K562 (cell line): Measurements from ENCODE around the gene IZUMO4. TPM values are rescaled to one million over a fixed set of nuclear protein-coding genes. Genes with fewer than 3 reads are reported as not detected.

ENCODE experiments used
- ATAC-seq: fragments of 200-7000 bp; cut with Tn5 transposase; 3 replicates; pipeline ENCODE4 v1.9.1; 2020; ENCODE audit warnings: moderate library complexity
- BruUV-seq: library from RNA; stranded (reverse); fragments of 400-500 nt; replicated peaks from 2 replicates; lab custom pipeline; 2021; lab: Mats Ljungman, UMichigan
- CTCF ChIA-PET: fragments of 300-600 bp; formaldehyde crosslinking; extraction: SDS; loops from one replicate; lab custom pipeline; 2021; ENCODE audit warnings: low intra/inter-chr PET ratio; lab: Yijun Ruan, JAX
- POLR2A ChIA-PET: fragments of 300-600, 350-650 bp; sonication (Branson Sonifier 250); formaldehyde crosslinking; extraction: SDS; loops from one replicate; lab custom pipeline; 2021; ENCODE audit warnings: antibody characterized with exemption, inconsistent platforms; lab: Yijun Ruan, JAX
- DNase-seq, 4 experiments: peaks; one replicate each; pipeline versions ENCODE4 v3.0.0 to v3.0.0-alpha.2; 2011 to 2018; ENCODE audit warnings: low spot score in 3 of 4, mixed read lengths in 3 of 4; ENCODE audit errors: extremely low read depth in 1 of 4
- FAIRE-seq: peaks from 2 replicates; lab custom pipeline; 2011; peaks lifted over from hg19 to GRCh38; lab: Jason Lieb, UNC
- H2AFZ ChIP-seq: 2 replicates; pipeline ENCODE4 v1.6.0; 2011; ENCODE audit warnings: low read depth, low read length, control low read depth, inconsistent platforms
- H3K27ac ChIP-seq: fragments of 200-600 bp; 3 replicates; pipeline ENCODE4 v1.8.0; 2011; ENCODE audit warnings: low read depth, mild to moderate bottlenecking, control low read depth, inconsistent platforms, low read length, moderate library complexity, mixed read lengths; ENCODE audit errors: extremely low read depth
- H3K27me3 ChIP-seq, 2 experiments: fragments of 300-600 bp in 1 of 2; 2 replicates in 1 of 2; 3 replicates in 1 of 2; pipeline versions ENCODE4 v1.6.0 to v1.8.0; 2011; ENCODE audit warnings: inconsistent platforms in 2 of 2, low read length in 2 of 2, mild to moderate bottlenecking in 1 of 2, mixed read lengths in 1 of 2, moderate library complexity in 1 of 2; ENCODE audit not compliant: control insufficient read depth in 2 of 2, insufficient read depth in 2 of 2
- H3K36me3 ChIP-seq: fragments of 300-600 bp; 3 replicates; pipeline ENCODE4 v1.8.0; 2011; ENCODE audit warnings: mild to moderate bottlenecking, low read length, inconsistent platforms; ENCODE audit not compliant: control insufficient read depth, insufficient read depth
- H3K4me1 ChIP-seq, 2 experiments: fragments of 200-600 bp in 1 of 2; replicated peaks in 1 of 2; 2 replicates in 1 of 2; 3 replicates in 1 of 2; pipeline versions ENCODE4 v1.5.1 to v1.8.0; 2011; ENCODE audit warnings: inconsistent platforms in 2 of 2, low read length in 2 of 2, mild to moderate bottlenecking in 1 of 2, mixed read lengths in 1 of 2, moderate library complexity in 1 of 2; ENCODE audit not compliant: control insufficient read depth in 2 of 2, insufficient read depth in 2 of 2
- H3K4me2 ChIP-seq: 2 replicates; pipeline ENCODE4 v1.6.1; 2011; ENCODE audit warnings: low read length, control low read depth, inconsistent platforms, mixed read lengths; ENCODE audit not compliant: insufficient read depth
- H3K4me3 ChIP-seq: fragments of 200-600 bp; sonication (generic), shearing (Covaris generic); 2 replicates; pipeline ENCODE4 v1.5.1; 2016; ENCODE audit warnings: control low read depth, inconsistent platforms
- H3K79me2 ChIP-seq: fragments of 200-600 bp; 3 replicates; pipeline ENCODE4 v1.8.0; 2011; ENCODE audit warnings: low read length, inconsistent platforms; ENCODE audit not compliant: control insufficient read depth, insufficient read depth
- H3K9ac ChIP-seq, 2 experiments: 2 replicates each; pipeline versions ENCODE4 v1.6.0 to v1.6.1; 2011; ENCODE audit warnings: low read depth in 2 of 2, low read length in 2 of 2, control low read depth in 1 of 2, inconsistent platforms in 1 of 2, mild to moderate bottlenecking in 1 of 2, mixed read lengths in 1 of 2; ENCODE audit not compliant: insufficient read depth in 1 of 2
- H3K9me1 ChIP-seq: one replicate; pipeline ENCODE4 v1.6.0; 2011; ENCODE audit warnings: inconsistent platforms, mild to moderate bottlenecking, low read length, moderate library complexity; ENCODE audit not compliant: control insufficient read depth, insufficient read depth
- H3K9me3 ChIP-seq: replicated peaks from 2 replicates; pipeline ENCODE4 v1.5.1; 2011; ENCODE audit warnings: low read depth, low read length, inconsistent platforms; ENCODE audit not compliant: control insufficient read depth, insufficient read depth
- H4K20me1 ChIP-seq: replicated peaks from 2 replicates; pipeline ENCODE4 v1.6.1; 2011; ENCODE audit warnings: low read length, inconsistent platforms, mixed read lengths; ENCODE audit not compliant: control insufficient read depth, insufficient read depth
- CBFB ChIP-seq: sonication (generic); formaldehyde crosslinking; IDR thresholded peaks from 2 replicates; pipeline ENCODE4 v1.4.0; 2020; ENCODE audit warnings: mild to moderate bottlenecking, missing genetic modification reagents
- DEAF1 ChIP-seq: fragments of 450-650 bp; formaldehyde crosslinking; IDR thresholded peaks from 2 replicates; pipeline ENCODE4 v1.4.0; 2020; ENCODE audit warnings: mild to moderate bottlenecking, moderate library complexity
- FOXP4 ChIP-seq: sonication (generic); formaldehyde crosslinking; IDR thresholded peaks from 2 replicates; pipeline ENCODE4 v1.8.0; 2022; ENCODE audit warnings: mild to moderate bottlenecking, missing genetic modification reagents, borderline replicate concordance
- NFIC ChIP-seq: fragments of 450-650 bp; IDR thresholded peaks from 2 replicates; pipeline ENCODE4 v1.6.1; 2017; ENCODE audit warnings: mild to moderate bottlenecking, inconsistent platforms
- ZEB2 ChIP-seq: fragments of 450-650 bp; IDR thresholded peaks from 2 replicates; pipeline ENCODE4 v1.6.1; 2016
- ZNF324 ChIP-seq: fragments of 250-450 bp; sonication (Bioruptor Pico); IDR thresholded peaks from 2 replicates; pipeline ENCODE4 v1.4.0; 2020; ENCODE audit warnings: mild to moderate bottlenecking
- WGBS: fragments of 100-300 bp; shearing (Covaris generic); methylation state at CpG from one replicate; pipeline ENCODE4 v1.1.6; 2016; ENCODE audit warnings: low coverage, mixed read lengths; ENCODE audit not compliant: insufficient coverage; ENCODE audit errors: missing lambda C conversion rate; 5-methylcytosine and 5-hydroxymethylcytosine counted together
- in situ Hi-C: fragments of 300-500 bp; cut with MboI; formaldehyde crosslinking; loops from 4 replicates; pipeline ENCODE4 v1.15.0; 2018; ENCODE audit warnings: inconsistent platforms, mixed read lengths
- intact Hi-C: fragments of 100-400 bp; cut with micrococcal nuclease; formaldehyde crosslinking; loops from 2 replicates; pipeline ENCODE4 v1.14.2; 2022
- polyA plus RNA-seq, 8 experiments: library from polyadenylated mRNA; depleted of rRNA in 4 of 8; stranded (reverse) in 5 of 8; unstranded in 3 of 8; fragments of >200 nt; fragmentation: Nextera tagmentation in 2 of 8; fragmentation: Illumina TruSeq in 1 of 8; extraction: Ambion mirVana in 2 of 8; extraction: Trizol in 1 of 8; gene quantifications; 2 replicates each; pipeline versions ENCODE4 v1.2.1 to v1.2.3, GENCODE V29; 2011 to 2014; ENCODE audit warnings: inconsistent platforms in 1 of 8, missing spikeins in 1 of 8
- total RNA-seq, 7 experiments: library from RNA; depleted of rRNA in 6 of 7; stranded (reverse); fragments of >200 nt in 6 of 7; fragmentation: Illumina TruSeq in 2 of 7; extraction: Trizol in 2 of 7; gene quantifications; 2 replicates each; pipeline versions ENCODE4 v1.2.1 to v1.2.3, GENCODE V29; 2011 to 2021; ENCODE audit warnings: low replicate concordance in 1 of 7

Gene IZUMO4
- total and polyA plus RNA-seq, 9 of the 15 experiments (the other 6 are each of a cell fraction or from before 2014, with no cell fraction given), result 0.07 to 3.9 (median 1.2) TPM

- Histone ChIP-seq H3K4me1 (peaks cover 0 to 49% of the 10 kb centered on the region in 2 experiments; a peak in 2 of 5 replicates), H3K36me3 (peaks cover 64% of the 10 kb centered on the region; the same call in 2 of the 3 replicates), H3K27me3 (no peaks in the 10 kb centered on the region; a peak in 1 of 5 replicates), H3K4me3 (no peak overlapping the region), H3K9me3 (peaks cover 3% of the 10 kb centered on the region), H2AFZ (no peak overlapping the region), H3K27ac (no peak overlapping the region), H3K9ac (no peak overlapping the region), H3K4me2 (no peak overlapping the region), H4K20me1 (0 out of 2 replicates have a peak, but pooled peaks cover 3% of the 10 kb centered on the region), H3K79me2 (peaks cover 7% of the 10 kb centered on the region; the same call in 1 of the 3 replicates), H3K9me1 (no peaks in the 10 kb centered on the region)
- FAIRE-seq, result no peak
- BruUV-seq, result no TSS peak
- intact Hi-C loops, result no loop called here
- ChIA-PET POLR2A (no interaction called here), CTCF (no interaction called here)
- no peak for DNase-seq
- TF ChIP-seq ZEB2 (no peak), CBFB (no peak), DEAF1 (CRISPR knock-in tag) (no peak), NFIC (no peak), FOXP4 (CRISPR knock-in tag) (no peak), ZNF324 (CRISPR knock-in tag) (no peak)
- no peak for ATAC-seq
- in situ Hi-C loops, result no loop called here
- 91% methylated on average over 38 of the region's 45 CpGs for WGBS
Measured at GRCh38 chr19:2101417-2102335, 5.0 kb downstream of the IZUMO4 start.
